ENCODE data around the gene NDUFB5. TPM values are rescaled to one million over a fixed set of nuclear protein-coding genes. Genes with fewer than 3 reads are reported as not detected.

The NDUFB5 gene
- total RNA-seq, 1 experiment from 2014 or later = 95.6 TPM

GRCh38 chr3:179661777-179662176 lies 57.2 kb downstream of the NDUFB5 start (continued):
- TF ChIP-seq, protein P1, sequence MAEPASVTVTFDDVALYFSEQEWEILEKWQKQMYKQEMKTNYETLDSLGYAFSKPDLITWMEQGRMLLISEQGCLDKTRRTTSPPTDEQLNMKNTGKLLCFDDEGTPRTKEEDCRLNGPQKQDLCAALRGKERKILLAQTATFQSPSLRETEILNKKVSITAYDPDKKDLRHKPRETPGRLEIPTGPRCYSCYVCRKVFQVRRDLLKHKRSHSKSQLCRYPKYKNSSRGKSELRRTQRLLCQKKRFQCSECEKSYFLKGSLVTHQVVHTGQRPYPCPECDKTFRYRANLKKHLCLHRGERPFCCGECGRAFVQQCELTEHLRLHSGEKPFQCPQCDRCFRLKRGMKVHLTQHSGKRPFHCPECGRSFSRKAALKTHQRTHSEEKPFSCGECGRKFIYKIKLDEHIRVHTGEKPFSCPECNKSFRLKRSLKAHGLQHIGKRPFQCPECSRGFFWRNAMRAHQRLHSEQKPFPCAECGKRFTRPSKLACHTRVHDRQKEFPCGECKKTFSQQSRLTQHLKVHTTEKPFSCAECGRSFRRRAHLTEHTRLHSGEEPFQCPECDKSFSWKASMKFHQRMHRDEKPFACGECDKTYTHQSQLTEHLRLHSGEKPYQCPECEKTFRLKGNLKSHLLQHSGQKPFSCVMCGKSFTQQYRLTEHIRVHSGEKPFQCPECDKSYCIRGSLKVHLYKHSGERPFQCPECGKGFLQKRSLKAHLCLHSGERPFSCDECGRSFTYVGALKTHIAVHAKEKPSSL (CRISPR knock-in tag; conservative IDR thresholded peaks at IDR 0.05) = no peak

DNA sequence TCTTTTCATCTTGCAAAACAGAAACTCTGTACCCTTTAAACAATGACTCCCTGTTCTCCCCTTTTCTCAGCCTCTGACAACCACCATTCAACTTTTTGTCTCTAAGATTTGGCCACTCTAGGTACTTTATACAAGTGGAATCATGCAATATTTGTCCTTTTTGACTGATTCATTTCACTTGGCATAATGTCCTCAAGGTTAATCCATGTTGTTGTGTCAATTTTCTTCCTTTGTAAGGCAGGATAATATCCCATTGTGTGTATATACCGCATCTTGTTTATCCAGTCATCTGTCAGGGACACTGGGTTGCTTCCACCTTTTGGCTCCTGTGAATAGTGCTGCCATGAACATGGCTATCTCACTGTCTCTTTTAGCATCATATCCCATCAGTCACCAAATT lies 58.5 kb downstream of the NDUFB5 start:
- ATAC-seq (no peak), DNase-seq (ENCODE audit: low spot score) (no peak)
- Mint-ChIP-seq H3K36me3 (no peaks in the 10 kb centered on the region), H3K4me1 (peaks cover 48% of the 10 kb centered on the region), H3K4me3 (no peak overlapping the region), H3K27me3 (ENCODE audit: low read depth) (no peaks in the 10 kb centered on the region), H3K27ac (no peak overlapping the region; the same call in 1 of the 2 replicates), H3K9me3 (no peaks in the 10 kb centered on the region)
- CTCF ChIA-PET = no interaction called here
- TF ChIP-seq GTF2I (CRISPR knock-in tag; conservative IDR thresholded peaks at IDR 0.05) = no peak
- no peak for TF ChIP-seq ZSCAN18 (CRISPR knock-in tag; IDR thresholded peaks at IDR 0.05)
- TF ChIP-seq PRDM15 (CRISPR knock-in tag; IDR thresholded peaks at IDR 0.05) = no peak
- no peak for TF ChIP-seq ZNF232 (CRISPR knock-in tag; IDR thresholded peaks at IDR 0.05)
- TF ChIP-seq ESRRA (CRISPR knock-in tag; IDR thresholded peaks at IDR 0.05; ENCODE audit: borderline replicate concordance) = no peak
- TF ChIP-seq, protein P2, sequence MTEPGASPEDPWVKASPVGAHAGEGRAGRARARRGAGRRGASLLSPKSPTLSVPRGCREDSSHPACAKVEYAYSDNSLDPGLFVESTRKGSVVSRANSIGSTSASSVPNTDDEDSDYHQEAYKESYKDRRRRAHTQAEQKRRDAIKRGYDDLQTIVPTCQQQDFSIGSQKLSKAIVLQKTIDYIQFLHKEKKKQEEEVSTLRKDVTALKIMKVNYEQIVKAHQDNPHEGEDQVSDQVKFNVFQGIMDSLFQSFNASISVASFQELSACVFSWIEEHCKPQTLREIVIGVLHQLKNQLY (CRISPR knock-in tag; IDR thresholded peaks at IDR 0.05) = no peak
- no peak for TF ChIP-seq EMX1 (CRISPR knock-in tag; IDR thresholded peaks at IDR 0.05)
- no peak for TF ChIP-seq ARID4B (CRISPR knock-in tag; IDR thresholded peaks at IDR 0.05; ENCODE audit: borderline replicate concordance)
- no peak for TF ChIP-seq KAT7 (CRISPR knock-in tag; IDR thresholded peaks at IDR 0.05; ENCODE audit: borderline replicate concordance)
- TF ChIP-seq ZNF317 (CRISPR knock-in tag; IDR thresholded peaks at IDR 0.05; ENCODE audit: borderline replicate concordance, low read depth) = no peak
- no peak for TF ChIP-seq TP53 (CRISPR knock-in tag; IDR thresholded peaks at IDR 0.05)
- TF ChIP-seq CREB1 (CRISPR knock-in tag; IDR thresholded peaks at IDR 0.05) = no peak
- TF ChIP-seq CBFB (CRISPR knock-in tag; IDR thresholded peaks at IDR 0.05; ENCODE audit: low read depth) = no peak
- TF ChIP-seq, protein P3, sequence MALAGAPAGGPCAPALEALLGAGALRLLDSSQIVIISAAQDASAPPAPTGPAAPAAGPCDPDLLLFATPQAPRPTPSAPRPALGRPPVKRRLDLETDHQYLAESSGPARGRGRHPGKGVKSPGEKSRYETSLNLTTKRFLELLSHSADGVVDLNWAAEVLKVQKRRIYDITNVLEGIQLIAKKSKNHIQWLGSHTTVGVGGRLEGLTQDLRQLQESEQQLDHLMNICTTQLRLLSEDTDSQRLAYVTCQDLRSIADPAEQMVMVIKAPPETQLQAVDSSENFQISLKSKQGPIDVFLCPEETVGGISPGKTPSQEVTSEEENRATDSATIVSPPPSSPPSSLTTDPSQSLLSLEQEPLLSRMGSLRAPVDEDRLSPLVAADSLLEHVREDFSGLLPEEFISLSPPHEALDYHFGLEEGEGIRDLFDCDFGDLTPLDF (CRISPR knock-in tag; IDR thresholded peaks at IDR 0.05) = no peak
- TF ChIP-seq TCF7 (CRISPR knock-in tag; IDR thresholded peaks at IDR 0.05; ENCODE audit: low read depth) = no peak
- no peak for TF ChIP-seq CREM (CRISPR knock-in tag; IDR thresholded peaks at IDR 0.05)
- no peak for TF ChIP-seq OVOL2 (CRISPR knock-in tag; IDR thresholded peaks at IDR 0.05; ENCODE audit: borderline replicate concordance)
- POLR2A ChIA-PET = no interaction called here

All from WTC11 (cell line).